Measurements from ENCODE around the gene OCA2. TPM values are rescaled to one million over a fixed set of nuclear protein-coding genes. Genes with fewer than 3 reads are reported as not detected.

OCA2 gene
- total RNA-seq, 2 donors from 2014 or later: 0.31 TPM; not detected in 1

- Histone ChIP-seq H3K27ac (no peak overlapping the region), H3K4me3 (no peak overlapping the region), H3K36me3 (no peaks in the 10 kb centered on the region), H3K27me3 (no peaks in the 10 kb centered on the region), H3K4me1 (no peaks in the 10 kb centered on the region), H3K9me3 (peaks cover 0 to 7% of the 10 kb centered on the region in 2 donors)
- no peak for DNase-seq (ENCODE audit: low spot score)
- TF ChIP-seq CTCF (IDR thresholded peaks at IDR 0.05): no peak
Observed at GRCh38 chr15:28043691-28044091, 55.4 kb downstream of the OCA2 start.

DNA sequence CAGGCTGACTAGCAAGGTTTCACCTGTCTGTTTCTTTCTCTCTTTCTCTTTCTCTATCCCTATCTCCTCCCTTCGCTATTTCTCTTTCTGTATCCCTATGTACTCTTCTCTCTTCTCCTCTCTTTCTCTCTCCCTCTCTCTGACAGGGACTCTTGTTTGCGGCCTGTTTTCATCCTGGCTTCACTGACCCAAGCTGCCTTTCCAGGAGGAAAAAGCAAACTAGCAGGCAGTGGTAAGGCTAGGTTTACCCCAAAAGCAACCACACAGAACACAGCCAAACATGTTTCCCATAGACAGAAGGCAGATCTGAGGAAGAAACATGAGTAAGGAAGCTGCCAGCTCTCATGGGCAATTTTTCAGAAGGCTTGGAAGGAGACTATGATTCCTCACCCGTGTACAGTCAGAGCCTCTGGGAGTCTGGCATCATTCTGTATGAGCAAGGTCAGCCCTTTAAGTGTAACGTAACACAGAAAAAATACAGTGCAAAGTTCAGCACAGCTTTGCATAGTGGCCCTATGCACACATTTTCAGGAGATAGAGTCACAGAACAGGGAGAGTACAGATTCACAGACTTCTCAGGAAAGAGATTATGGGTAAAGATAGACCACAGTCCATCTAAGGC is 61.0 kb downstream of the OCA2 start:
- H3K4me1 ChIP-seq: no peaks in the 10 kb centered on the region
- no peaks in the 10 kb centered on the region for H3K9me3 ChIP-seq
- H3K36me3 ChIP-seq: no peaks in the 10 kb centered on the region
- TF ChIP-seq CTCF (IDR thresholded peaks at IDR 0.05): no peak
- no peak overlapping the region for H3K4me3 ChIP-seq
- H3K27ac ChIP-seq: no peak overlapping the region
- H3K27me3 ChIP-seq: no peaks in the 10 kb centered on the region
- no peak for DNase-seq (ENCODE audit: low spot score)

GRCh38 chr15:28033443-28033842 is 65.7 kb downstream of the OCA2 start:
- H3K36me3 ChIP-seq: no peaks in the 10 kb centered on the region
- H3K4me1 ChIP-seq: no peaks in the 10 kb centered on the region
- no peaks in the 10 kb centered on the region for H3K9me3 ChIP-seq
- H3K27ac ChIP-seq: no peak overlapping the region
- H3K4me3 ChIP-seq: no peak overlapping the region
- no peak for TF ChIP-seq CTCF (IDR thresholded peaks at IDR 0.05)
- no peaks in the 10 kb centered on the region for H3K27me3 ChIP-seq
- no peak for DNase-seq (ENCODE audit: low spot score)

DNA sequence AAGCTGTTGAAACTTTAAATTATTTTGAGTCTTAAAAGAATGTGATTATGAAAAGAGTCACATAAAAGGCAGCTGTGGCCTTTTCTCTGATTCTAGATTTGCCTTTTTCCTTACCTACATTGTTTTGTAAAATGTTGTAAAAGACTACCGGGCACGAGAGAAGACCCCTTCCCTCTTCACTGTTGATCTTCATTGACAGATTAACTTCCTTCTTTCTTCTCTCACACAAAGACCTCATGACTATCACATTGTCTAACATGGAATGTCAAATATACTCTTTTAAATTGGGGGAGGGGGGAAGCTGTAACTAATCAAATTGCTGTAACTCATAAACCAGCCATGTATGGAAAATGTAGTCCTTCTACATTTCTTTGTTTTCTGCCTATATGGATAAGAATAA is 68.3 kb downstream of the OCA2 start:
- H3K36me3 ChIP-seq: no peaks in the 10 kb centered on the region

DNA sequence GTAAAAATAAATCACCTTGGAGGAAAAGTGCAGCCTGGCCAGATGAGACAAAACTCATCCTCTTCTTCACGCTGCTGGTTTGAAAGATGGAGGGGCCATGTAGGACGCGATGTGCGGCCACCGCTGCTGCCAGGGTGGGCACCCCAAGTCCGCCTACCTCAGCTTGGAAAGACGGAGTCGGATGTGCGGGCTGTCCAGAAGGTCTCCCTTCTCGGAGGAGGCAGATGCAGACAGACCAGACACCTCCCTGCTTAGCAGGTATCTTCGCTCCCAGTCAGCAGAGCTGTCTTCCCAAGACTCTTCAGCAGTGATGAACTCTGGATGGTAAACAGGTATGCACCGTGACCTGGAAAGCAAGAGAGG is 71.4 kb downstream of the OCA2 start:
- H3K36me3 ChIP-seq: no peaks in the 10 kb centered on the region
- H3K4me3 ChIP-seq: no peak overlapping the region
- DNase-seq (ENCODE audit: low spot score): no peak
- no peak for TF ChIP-seq CTCF (IDR thresholded peaks at IDR 0.05)
- H3K27me3 ChIP-seq: no peaks in the 10 kb centered on the region
- no peak overlapping the region for H3K27ac ChIP-seq
- H3K4me1 ChIP-seq: no peaks in the 10 kb centered on the region
- H3K9me3 ChIP-seq: no peaks in the 10 kb centered on the region

More for the DNA sequence above, 68.3 kb downstream of the OCA2 start:
- Histone ChIP-seq H3K4me1 (no peaks in the 10 kb centered on the region), H3K9me3 (no peaks in the 10 kb centered on the region), H3K4me3 (no peak overlapping the region), H3K27me3 (no peaks in the 10 kb centered on the region), H3K27ac (no peak overlapping the region)
- TF ChIP-seq CTCF (IDR thresholded peaks at IDR 0.05): no peak
- DNase-seq (ENCODE audit: low spot score): no peak

Measured in right atrium auricular region (tissue), 2 donors.